HG02610 (cell line): ENCODE data around the gene EID2.

Source experiments
- ATAC-seq: cut with Tn5 transposase; IDR thresholded peaks from one replicate; pipeline ENCODE4 v1.9.1; 2021; ENCODE audit warnings: mild to moderate bottlenecking, moderate library complexity; ENCODE audit not compliant: unreplicated experiment

EID2 gene

DNA sequence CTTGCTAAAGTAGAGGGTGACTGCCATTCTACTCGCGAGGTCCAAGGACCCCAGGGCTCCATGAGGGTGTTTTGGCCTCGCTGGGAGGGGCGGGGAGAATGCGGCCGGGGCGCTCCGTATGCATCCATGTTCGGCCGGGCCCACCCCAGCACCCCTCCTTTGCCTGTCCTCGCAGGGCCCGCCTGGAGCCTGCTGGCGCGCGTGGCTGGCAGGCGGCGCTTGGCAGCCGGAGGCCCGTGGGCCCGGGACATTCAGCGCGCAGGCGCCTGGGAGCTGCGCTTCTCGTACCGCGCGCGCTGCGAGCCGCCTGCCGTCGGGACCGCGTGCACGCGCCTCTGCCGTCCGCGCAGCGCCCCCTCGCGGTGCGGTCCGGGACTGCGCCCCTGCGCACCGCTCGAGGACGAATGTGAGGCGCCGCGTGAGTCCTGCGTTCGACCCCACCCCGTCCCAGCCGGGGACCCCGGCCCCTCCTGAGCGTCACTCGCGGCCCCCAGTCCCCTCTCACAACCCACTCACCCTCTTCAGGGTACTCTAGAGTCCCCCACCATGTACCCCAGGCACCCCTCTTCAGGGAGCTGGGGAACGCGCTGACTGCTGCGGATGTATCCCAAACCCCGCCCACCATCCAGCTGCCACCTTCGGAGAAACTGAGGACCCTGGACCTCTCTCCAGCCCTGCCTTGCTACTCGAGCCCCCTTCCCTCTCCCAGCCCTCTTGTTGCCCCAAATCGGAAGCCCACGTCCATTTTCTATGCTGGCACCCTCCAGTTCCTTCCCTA, 37.1 kb downstream of the EID2 start:
- peak; percentile 40 for ATAC-seq

DNA sequence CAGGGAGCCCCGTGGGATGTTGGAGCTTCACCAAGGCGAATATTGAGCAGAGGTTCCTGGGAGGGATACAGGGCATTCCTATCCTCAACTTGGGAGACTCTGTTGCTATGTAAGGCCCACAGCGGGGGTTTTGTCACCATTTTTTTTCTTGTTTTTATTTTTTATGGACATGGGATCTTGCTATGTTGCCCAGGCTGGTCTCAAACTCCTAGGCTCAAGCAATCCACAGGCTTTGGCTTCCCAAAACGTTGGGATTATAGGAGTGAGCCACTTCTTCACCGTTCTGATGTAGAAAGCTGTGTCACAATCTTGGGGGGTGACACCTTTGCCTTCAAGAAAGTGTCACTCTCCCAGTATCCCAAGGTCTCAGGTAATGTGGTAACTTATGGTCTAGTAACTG, 38.6 kb downstream of the EID2 start:
- ATAC-seq: no peak

DNA sequence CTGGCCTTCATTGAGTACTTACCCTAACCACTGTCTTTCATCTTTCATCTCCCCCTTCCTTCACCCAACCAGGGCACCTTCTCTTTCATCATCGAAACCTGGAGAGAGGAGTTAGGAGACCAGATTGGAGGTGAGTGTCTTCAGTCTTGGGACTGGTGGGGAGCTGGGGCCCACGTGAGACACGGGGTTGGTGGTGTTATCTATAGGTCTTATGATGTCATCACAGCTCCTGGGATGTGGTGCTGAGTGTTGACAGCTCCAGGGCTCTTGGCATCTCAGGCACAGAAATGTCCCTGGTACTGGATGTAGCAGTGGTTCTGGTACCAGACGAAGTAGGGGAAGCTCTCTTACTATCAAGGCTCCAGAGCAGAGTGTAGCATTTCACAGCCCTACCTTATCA, 39.4 kb downstream of the EID2 start:
- no peak for ATAC-seq

GRCh38 chr19:39499932-39500331, 40.0 kb downstream of the EID2 start:
- no peak for ATAC-seq

- no peak for ATAC-seq
Observed at GRCh38 chr19:39498798-39499642, 40.9 kb downstream of the EID2 start, which contains the start of gene DLL3. Gene DLL3, plus strand, starts transcription at chr19:39498947. Its CDS starts 28 bp downstream, at chr19:39498975.

DNA sequence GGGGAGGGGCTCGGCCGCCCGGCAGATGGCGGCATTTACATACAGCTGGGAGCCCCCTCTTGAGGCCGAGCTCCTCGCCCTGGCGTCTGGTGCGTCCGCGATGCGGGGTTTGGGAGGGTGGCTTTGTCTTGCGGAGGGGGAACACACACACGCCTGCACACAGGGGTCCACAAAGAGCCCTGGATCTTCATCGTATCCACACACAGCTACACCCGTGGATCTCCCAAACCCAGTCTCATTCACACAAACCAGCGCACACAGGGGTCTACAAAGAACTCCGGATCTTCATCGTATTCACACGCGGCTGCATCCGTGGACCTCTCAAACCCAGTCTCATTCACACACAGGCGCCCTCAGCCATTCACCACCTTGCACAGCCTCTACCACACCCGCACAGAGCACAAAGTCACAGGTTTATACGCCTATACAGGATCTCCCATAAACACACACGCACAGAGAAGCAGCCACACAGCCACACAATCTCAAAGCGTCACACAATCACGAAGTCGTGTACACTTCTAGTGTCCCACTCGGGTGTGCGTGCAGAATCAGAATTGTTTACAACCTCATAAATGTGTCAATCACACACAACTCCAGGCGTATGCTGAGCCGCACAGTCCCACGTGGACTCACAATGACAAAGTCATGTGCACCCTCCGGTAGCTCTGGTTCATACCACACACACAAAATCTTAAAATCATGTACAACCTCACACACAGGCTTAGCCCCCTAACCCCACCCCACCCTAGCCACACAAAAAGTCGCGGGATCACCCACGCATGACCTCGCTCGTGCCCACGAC, 41.8 kb downstream of the EID2 start:
- no peak for ATAC-seq

DNA sequence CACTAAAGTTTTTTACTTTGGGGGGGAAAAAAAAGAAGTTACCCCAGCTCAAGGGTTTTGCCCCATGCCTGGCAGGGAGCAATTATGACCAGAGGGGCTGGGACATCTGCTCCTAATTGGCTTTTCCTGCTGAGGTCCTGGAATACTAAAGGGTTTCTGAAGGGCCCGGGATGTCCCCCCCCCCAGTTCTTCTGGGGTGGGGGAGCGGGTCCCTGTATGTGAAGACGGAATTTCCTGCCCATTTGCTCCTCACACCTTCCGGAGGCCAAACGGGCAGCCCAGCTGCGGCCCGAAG, 42.3 kb downstream of the EID2 start:
- ATAC-seq: no peak

DNA sequence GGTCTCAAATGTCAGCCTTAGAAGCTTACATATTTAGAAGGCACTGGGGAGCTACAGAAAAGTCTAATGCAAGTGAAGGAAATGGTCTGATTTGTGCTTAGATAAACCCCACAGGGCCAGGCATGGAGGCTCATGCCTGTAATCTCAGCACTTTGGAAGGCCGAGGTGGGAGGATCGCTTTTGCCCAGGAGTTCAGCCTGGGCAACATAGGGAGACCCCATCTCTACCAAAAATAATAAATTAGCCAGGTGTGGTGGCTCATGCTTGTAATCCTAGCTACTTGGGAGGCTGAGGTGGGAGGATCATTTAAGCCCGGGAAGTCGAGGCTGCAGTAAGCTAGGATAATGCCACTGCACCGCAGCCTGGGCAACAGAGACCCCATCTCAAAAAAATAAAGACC, 43.9 kb downstream of the EID2 start:
- no peak for ATAC-seq

DNA sequence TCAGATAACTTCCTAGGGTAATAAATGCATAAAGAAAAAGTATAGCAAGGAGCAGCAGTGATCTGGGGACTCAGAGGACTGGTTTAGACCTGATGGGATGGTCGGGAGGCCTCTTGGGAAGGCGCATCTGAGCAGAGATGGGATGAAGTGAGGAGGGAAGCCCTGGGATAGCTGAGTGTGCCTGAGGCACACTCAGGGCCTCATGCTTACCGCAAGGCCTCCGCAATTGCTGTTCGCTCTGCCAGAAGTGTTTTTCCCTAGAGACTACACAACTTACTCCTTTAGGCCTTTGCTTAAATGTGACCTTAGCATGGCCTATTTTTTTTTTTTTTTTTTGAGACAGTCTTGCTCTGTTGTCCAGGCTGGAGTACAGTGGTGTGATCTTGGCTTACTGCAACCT, 45.3 kb downstream of the EID2 start:
- ATAC-seq: no peak

GRCh38 chr19:39492788-39493187, 47.2 kb downstream of the EID2 start:
- no peak for ATAC-seq

GRCh38 chr19:39492225-39492624, 47.7 kb downstream of the EID2 start:
- ATAC-seq: no peak

GRCh38 chr19:39489756-39490155, 50.2 kb downstream of the EID2 start:
- no peak for ATAC-seq
